ENCODE data around the gene RAPH1.

The RAPH1 gene

DNA sequence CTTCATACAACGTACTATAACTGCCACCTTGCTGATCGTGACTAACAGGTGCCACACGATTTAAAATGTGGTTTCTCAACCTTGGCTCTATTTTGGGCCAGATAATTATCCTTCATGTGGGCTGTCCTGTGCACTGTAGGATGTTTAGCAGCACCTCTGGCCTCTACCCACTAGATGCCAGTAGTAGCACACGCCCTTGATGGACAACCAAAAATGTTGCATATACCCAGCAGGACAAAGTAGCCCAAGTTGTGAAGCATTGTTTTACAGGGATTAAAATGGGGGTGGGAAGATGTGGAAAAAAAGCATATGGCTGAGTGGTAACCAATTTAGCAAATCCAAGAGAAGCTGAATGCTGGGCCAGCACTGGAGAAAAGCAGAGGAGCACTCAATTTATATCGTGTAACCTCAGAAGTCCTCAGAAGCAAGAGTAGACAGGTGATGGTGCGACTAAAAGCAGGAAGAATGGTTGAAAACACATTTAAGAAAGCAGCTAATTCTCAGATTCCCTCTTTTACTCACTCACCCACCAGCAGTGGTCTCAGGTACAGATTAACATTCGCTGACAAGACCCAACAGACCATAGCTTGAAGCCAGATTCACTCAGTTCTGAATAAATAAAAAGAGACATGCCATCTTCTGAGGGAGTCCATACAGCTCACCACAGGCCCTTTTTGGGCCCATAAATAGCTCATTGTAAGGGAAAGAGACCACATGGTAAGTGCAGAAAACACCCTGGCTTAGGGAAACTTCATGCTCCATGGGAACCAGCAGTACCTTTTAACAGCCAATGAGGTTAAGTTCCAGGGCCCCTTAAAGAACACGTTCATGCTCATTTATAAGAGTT lies 50.6 kb downstream of the RAPH1 start:
- no peak for DNase-seq

GRCh38 chr2:203480623-203481022 lies 54.5 kb downstream of the RAPH1 start:
- DNase-seq = no peak

DNA sequence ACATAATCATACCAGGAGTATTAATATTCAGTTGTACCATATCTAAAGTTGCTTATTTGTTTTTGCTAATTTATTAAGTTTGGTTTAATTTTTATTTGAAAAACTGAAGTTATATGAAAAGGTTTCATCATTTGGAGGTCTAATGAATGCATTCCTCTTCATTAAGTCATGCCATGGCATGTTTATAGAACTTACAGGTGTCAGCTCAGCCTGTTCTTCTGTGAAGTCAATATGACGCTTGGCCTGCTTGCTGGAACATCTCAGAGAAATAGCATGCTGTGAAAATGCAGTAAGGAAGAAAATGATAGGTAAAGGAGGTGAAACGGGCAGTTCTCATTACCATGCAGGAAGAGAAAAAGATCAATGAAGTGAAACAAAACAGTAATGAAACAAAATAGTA lies 58.2 kb downstream of the RAPH1 start:
- no peak for DNase-seq

DNA sequence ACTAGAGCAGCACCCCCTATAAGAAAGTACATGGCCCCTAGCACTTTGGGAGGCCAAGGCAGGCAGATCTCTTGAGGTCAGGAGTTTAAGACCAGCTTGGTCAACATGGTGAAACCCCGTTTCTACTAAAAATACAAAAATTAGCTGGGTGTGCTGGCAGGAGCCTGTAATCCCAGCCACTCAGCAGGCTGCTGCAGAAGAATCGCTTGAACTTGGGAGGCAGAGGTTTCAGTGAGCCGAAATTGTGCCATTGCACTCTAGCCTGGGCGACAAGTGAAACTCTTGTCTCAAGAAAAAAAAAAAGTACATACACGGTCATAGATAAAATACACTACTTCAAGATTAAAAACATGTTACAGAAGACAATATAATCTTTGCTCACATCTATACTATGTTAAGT lies 63.8 kb downstream of the RAPH1 start:
- no peak for DNase-seq

- DNase-seq = no peak
These were observed 64.7 kb downstream of the RAPH1 start for GRCh38 chr2:203470371-203470770.

GRCh38 chr2:203469546-203469945 lies 65.6 kb downstream of the RAPH1 start:
- no peak for DNase-seq

GRCh38 chr2:203463266-203463678 lies 71.8 kb downstream of the RAPH1 start:
- no peak for DNase-seq

DNA sequence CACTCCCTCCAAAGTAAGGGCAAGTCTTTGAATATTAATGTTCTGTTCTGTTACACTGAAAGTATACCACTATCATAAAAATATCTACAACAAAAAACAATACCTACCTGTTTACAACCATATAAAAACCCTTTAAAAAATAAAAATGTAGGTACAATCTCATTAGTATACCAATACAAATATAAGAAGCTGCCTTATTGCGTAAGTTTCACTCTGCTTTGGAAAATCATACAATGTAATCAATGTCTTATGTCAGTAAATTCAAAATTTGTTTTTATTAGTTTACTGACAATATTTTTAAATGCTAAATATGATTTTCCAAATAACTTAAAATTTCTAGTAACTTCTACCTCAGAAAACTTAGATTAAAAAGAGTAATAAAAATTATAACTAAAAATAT lies 72.8 kb downstream of the RAPH1 start:
- no peak for DNase-seq

GRCh38 chr2:203461746-203462145 lies 73.4 kb downstream of the RAPH1 start:
- DNase-seq = no peak

GRCh38 chr2:203455209-203455608 lies 79.9 kb downstream of the RAPH1 start:
- no peak for DNase-seq

GRCh38 chr2:203453858-203454451 lies 81.1 kb downstream of the RAPH1 start:
- no peak for DNase-seq

GRCh38 chr2:203451689-203452088 lies 83.4 kb downstream of the RAPH1 start:
- no peak for DNase-seq

- DNase-seq = no peak
These were observed 84.1 kb downstream of the RAPH1 start for GRCh38 chr2:203451011-203451410.

- no peak for DNase-seq
These were observed 84.5 kb downstream of the RAPH1 start for GRCh38 chr2:203450561-203450960.

DNA sequence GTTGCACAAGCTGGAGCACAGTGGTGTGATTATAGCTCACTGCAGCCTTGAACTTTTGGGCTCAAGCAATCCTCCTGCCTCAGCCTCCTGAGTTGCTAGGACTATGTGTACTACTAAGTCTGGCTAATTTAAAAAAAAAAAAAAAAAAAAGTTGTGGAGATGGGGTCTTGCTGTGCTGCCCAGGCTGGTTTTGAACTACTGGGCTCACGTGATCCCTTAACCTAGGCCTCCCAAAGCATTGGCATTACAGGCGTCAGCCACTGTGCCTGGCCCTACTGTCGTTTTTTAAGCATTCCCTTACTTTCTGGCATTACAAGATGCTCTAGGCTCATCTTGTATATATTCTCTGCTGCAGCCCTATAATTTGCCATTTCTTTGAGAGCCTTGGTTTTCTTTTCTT lies 88.3 kb downstream of the RAPH1 start:
- DNase-seq = no peak

GRCh38 chr2:203446071-203446481 lies 89.0 kb downstream of the RAPH1 start:
- no peak for DNase-seq

DNA sequence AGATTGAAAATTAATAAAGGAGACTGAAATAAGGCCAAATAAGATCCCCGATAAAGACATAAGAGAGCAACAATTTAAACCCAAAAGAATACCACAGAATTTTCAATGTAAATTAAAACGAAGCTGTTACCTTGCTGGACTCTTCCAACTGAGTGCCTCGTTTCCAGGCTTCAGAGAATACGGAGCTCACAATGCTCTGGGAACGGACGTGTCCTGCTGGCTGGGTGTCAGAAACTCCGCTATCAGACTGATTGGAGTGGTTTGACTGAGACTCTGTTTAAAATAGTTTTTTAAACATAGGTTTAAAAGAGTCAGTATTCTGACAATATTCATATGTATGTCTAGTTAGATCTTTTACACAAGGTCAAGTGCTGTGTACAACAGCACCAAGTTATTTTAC lies 90.4 kb downstream of the RAPH1 start:
- no peak for DNase-seq

- DNase-seq = no peak
These were observed 92.6 kb downstream of the RAPH1 start for GRCh38 chr2:203442463-203442862.

DNA sequence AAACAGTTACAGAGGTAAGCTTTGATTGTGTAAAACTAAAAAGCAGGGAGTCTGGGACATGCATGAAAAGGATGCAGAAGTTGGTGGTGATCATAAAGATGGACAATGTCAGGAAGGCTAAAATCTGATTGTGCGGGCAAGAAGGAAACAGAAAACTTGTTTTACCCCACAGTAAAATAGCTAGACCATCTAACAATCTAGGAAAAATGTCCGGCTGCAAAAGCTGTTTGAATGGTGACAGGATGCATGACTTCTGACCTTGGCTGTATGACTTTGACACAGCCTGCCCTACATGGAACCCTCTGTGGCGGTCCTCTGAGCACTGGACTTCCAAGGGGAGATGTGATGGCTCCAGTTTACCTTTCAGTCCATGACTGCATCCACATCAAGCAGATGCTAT lies 93.6 kb downstream of the RAPH1 start:
- DNase-seq = no peak

DNA sequence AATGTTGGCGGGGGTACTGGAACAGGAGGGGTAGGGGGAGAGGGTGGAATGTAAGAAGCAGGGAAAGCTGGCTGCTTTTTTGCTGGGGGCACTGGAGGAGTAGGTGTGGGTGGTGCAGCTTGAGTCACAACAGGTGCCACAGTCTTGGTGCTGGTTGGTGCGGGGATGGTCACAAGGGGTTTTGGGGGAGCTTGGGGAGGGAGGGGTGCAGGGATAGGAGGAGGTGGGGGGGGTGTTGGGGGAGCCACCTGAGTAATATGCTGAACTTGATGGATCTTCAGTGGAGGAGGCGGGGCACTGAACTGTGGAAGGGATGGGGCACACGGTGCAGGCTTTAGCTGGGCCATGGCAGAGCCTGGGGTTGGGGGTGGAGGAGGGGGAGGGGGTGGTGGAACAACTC lies 94.4 kb downstream of the RAPH1 start:
- no peak for DNase-seq

DNA sequence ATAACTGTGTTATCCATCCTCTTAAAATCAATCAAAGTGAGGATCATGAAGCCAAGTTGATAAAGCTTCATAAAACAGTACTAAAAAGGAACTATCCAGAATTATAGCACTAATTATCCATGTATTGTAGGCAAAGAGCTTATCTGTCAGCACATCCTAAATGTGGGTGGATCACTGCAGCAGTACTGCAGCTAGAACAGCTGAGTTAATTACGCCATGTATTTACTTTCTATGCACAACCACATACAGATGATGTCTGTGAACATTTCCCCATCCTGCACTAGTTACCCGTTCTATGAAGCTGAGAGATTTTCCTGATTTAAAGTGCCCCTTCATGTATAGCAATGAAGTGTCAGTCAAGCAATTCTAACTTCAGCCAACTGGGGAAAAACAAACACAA lies 96.6 kb downstream of the RAPH1 start:
- DNase-seq = no peak

DNA sequence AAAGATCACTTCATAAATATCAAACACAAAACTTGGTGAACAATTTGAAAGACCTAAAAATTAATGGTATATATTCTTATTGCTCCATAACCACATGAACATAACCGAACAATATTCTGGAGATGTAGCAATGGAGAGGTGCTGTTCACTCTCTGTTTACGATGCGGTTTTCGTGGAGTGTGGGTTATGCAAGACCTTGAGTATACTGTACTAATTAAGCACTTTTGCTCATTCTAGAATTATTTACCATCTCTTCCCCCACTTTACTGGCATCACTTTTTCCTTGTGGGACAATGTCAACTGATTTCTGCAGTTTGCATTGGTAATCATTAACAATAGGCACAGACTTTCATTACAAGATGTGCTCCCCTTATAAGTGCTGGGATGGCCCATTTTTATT lies 97.6 kb downstream of the RAPH1 start:
- DNase-seq = no peak

- DNase-seq = no peak
These were observed 98.6 kb downstream of the RAPH1 start for GRCh38 chr2:203436496-203436895.

DNA sequence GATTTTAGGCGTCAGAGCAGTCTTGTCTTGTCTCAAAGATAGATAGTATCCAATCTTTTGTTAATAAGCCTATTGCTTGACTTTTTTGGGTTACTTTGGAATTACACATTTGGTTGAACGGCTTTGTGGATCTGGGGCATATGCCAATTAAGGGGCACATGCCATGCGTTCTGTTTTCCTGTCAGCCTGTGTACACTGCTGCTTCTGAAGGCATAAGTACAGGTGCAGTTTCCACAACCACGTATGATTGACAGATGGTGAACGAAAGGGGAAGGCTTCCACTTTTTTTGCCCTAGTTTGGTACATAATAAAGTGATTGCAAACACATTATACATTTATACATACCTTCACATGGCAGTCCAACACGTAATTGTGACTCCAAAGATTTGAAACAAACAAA lies 102.3 kb downstream of the RAPH1 start:
- DNase-seq = no peak
